Hepatocyte (in vitro differentiated cells): ENCODE results near the gene MYEOV. TPM values are rescaled to one million over a fixed set of nuclear protein-coding genes. Genes with fewer than 3 reads are reported as not detected.

Source experiments
- DNase-seq: peaks from one replicate; pipeline ENCODE4 v3.0.0-alpha.2; 2016; ENCODE audit warnings: low spot score
- H2AFZ ChIP-seq: fragments of 200-600 bp; sonication (generic); 2 replicates; pipeline ENCODE4 v1.6.0; 2016; ENCODE audit warnings: antibody characterized with exemption, mild to moderate bottlenecking
- H3K27ac ChIP-seq: fragments of 200-600 bp; sonication (generic); 2 replicates; pipeline ENCODE4 v1.5.1; 2016; ENCODE audit warnings: mild to moderate bottlenecking
- H3K27me3 ChIP-seq: fragments of 200-600 bp; sonication (generic); 2 replicates; pipeline ENCODE4 v1.6.1; 2016
- H3K36me3 ChIP-seq: fragments of 200-600 bp; sonication (generic); replicated peaks from 2 replicates; pipeline ENCODE4 v1.5.1; 2016; ENCODE audit warnings: low read depth; ENCODE audit not compliant: insufficient read depth
- H3K4me1 ChIP-seq: fragments of 200-600 bp; sonication (generic); 2 replicates; pipeline ENCODE4 v1.5.1; 2016; ENCODE audit warnings: mild to moderate bottlenecking, moderate library complexity; ENCODE audit not compliant: insufficient read depth
- H3K4me2 ChIP-seq: fragments of 200-600 bp; sonication (generic); 2 replicates; pipeline ENCODE4 v1.6.0; 2016
- H3K4me3 ChIP-seq: fragments of 200-600 bp; sonication (generic); 2 replicates; pipeline ENCODE4 v1.5.1; 2016; ENCODE audit warnings: mild to moderate bottlenecking
- H3K79me2 ChIP-seq: fragments of 200-600 bp; sonication (generic); 2 replicates; pipeline ENCODE4 v1.6.0; 2017; ENCODE audit warnings: mild to moderate bottlenecking
- H3K9me2 ChIP-seq: fragments of 200-600 bp; sonication (generic); replicated peaks from 2 replicates; pipeline ENCODE4 v1.6.0; 2017; ENCODE audit warnings: mild to moderate bottlenecking; ENCODE audit not compliant: insufficient read depth
- H3K9me3 ChIP-seq: fragments of 200-600 bp; sonication (generic); 2 replicates; pipeline ENCODE4 v1.5.1; 2016; ENCODE audit warnings: low read depth, mild to moderate bottlenecking
- H4K20me1 ChIP-seq: fragments of 200-600 bp; sonication (generic); 2 replicates; pipeline ENCODE4 v1.6.0; 2016; ENCODE audit warnings: mild to moderate bottlenecking; ENCODE audit not compliant: insufficient read depth, poor library complexity, severe bottlenecking
- EZH2 ChIP-seq: fragments of 200-600 bp; sonication (generic); IDR thresholded peaks from 2 replicates; pipeline ENCODE4 v1.6.1; 2016; ENCODE audit warnings: antibody characterized with exemption, mild to moderate bottlenecking, borderline replicate concordance
- EZH2phosphoT487 ChIP-seq: fragments of 200-600 bp; sonication (generic); IDR thresholded peaks from one replicate; pipeline ENCODE4 v1.6.1; 2018; ENCODE audit warnings: antibody characterized with exemption, mild to moderate bottlenecking, low read depth, moderate library complexity; ENCODE audit not compliant: unreplicated experiment, severe bottlenecking
- WGBS: methylation state at CpG from one replicate; pipeline ENCODE4 v1.1.6; 2016; ENCODE audit warnings: low lambda C conversion rate; ENCODE audit errors: missing lambda C conversion rate; 5-methylcytosine and 5-hydroxymethylcytosine counted together
- polyA plus RNA-seq: library from polyadenylated mRNA; unstranded; fragments of >200 nt; fragmentation: Nextera tagmentation; extraction: Ambion mirVana; gene quantifications from 2 replicates; pipeline ENCODE4 v1.2.1, GENCODE V29; 2016
- total RNA-seq: library from RNA; depleted of rRNA; stranded (reverse); fragments of >200 nt; gene quantifications from 2 replicates; pipeline ENCODE4 v1.2.3, GENCODE V29; 2014
- TF ChIP-seq, protein P1 (sequence below): fragments of 200-600 bp; sonication (generic); IDR thresholded peaks from 2 replicates; pipeline ENCODE4 v1.5.1; 2016; ENCODE audit warnings: antibody characterized with exemption, mild to moderate bottlenecking; ENCODE audit not compliant: poor library complexity

MYEOV gene
- total and polyA plus RNA-seq, 2 experiments from 2014 or later: not detected

DNA sequence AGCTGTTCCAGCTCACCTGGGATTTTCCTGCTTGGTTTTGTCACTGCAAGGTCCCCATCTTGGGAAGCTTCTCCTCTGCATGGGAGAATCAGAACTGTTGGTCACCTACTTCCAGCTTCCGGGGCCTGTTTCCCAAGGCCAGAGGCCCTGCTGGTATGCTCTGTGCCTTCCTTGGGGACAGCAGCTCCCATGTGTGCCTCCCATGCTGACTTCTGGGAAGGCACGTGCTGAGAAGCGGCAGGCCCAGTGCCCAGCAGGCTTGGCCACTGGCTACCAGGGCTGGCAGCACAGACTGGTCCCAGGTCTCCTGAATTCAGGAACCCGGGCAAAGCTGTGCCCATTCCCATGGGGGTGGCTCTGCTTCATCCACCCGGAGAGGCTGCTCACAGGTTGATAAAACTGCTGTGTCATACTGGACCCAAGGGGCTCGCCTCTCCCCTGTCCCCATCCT, 33.8 kb downstream of the MYEOV start:
- H3K79me2 ChIP-seq: no peaks in the 10 kb centered on the region
- H3K4me1 ChIP-seq: no peaks in the 10 kb centered on the region
- WGBS: 90% methylated on average over 6 of the region's 6 CpGs
- TF ChIP-seq EZH2phosphoT487 (no peak), EZH2 (no peak)
- TF ChIP-seq, protein P1, sequence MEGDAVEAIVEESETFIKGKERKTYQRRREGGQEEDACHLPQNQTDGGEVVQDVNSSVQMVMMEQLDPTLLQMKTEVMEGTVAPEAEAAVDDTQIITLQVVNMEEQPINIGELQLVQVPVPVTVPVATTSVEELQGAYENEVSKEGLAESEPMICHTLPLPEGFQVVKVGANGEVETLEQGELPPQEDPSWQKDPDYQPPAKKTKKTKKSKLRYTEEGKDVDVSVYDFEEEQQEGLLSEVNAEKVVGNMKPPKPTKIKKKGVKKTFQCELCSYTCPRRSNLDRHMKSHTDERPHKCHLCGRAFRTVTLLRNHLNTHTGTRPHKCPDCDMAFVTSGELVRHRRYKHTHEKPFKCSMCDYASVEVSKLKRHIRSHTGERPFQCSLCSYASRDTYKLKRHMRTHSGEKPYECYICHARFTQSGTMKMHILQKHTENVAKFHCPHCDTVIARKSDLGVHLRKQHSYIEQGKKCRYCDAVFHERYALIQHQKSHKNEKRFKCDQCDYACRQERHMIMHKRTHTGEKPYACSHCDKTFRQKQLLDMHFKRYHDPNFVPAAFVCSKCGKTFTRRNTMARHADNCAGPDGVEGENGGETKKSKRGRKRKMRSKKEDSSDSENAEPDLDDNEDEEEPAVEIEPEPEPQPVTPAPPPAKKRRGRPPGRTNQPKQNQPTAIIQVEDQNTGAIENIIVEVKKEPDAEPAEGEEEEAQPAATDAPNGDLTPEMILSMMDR: no peak
- no peak overlapping the region for H3K4me2 ChIP-seq
- no peaks in the 10 kb centered on the region for H4K20me1 ChIP-seq
- H3K9me3 ChIP-seq: no peaks in the 10 kb centered on the region
- H3K9me2 ChIP-seq: no peaks in the 10 kb centered on the region
- no peak for DNase-seq
- no peaks in the 10 kb centered on the region for H3K27me3 ChIP-seq
- H3K27ac ChIP-seq: no peak overlapping the region
- no peak overlapping the region for H3K4me3 ChIP-seq
- no peak overlapping the region for H2AFZ ChIP-seq
- H3K36me3 ChIP-seq: no peaks in the 10 kb centered on the region

DNA sequence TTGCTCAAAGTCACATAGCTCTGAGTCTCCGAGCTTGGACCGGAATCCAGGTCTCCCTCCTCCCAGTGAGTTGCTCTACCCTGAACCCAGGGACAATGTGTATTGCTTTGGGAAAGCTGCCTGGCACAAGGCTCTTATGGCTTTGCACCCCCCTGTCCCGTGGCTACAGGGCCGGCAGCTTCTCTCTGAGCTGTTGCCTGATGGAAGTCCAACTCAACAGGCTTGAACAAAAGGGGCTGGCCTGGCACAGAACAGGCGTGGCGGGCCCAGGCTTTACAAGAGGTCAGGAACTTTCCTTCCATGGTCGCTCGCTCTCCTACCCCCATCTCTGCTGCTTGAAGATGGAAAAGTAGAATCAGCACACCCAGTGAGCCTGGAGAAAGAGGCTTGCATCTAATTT, 34.3 kb downstream of the MYEOV start:
- DNase-seq: no peak
- no peak overlapping the region for H3K27ac ChIP-seq
- no peak overlapping the region for H3K4me3 ChIP-seq
- no peak for TF ChIP-seq EZH2
- TF ChIP-seq, protein P1: no peak
- no peak for TF ChIP-seq EZH2phosphoT487
- no peak overlapping the region for H3K4me2 ChIP-seq
- 94% methylated on average over 8 of the region's 8 CpGs for WGBS
- H3K9me3 ChIP-seq: no peaks in the 10 kb centered on the region
- no peaks in the 10 kb centered on the region for H4K20me1 ChIP-seq
- H3K9me2 ChIP-seq: no peaks in the 10 kb centered on the region
- no peaks in the 10 kb centered on the region for H3K36me3 ChIP-seq
- H3K4me1 ChIP-seq: no peaks in the 10 kb centered on the region
- H2AFZ ChIP-seq: no peak overlapping the region
- no peaks in the 10 kb centered on the region for H3K79me2 ChIP-seq
- H3K27me3 ChIP-seq: no peaks in the 10 kb centered on the region

DNA sequence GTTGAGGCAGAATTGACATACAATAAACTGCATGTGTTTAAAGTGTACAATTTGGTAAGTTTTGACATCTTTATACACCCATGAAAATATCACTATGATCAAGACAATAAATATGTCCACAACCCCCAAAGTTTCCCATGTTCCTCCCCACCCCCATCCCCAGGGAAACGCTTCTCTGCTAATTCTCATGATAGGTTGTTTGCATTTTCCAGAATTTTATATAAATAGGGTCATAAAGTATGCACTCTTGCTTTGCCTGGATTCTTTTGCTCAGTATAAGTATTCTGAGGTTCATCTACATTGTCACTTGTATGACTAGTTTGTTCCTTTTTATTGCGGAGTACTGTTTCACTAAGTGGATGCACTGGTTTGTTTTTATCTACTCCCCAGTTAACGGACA, 35.6 kb downstream of the MYEOV start:
- no peak overlapping the region for H3K4me3 ChIP-seq
- H3K4me2 ChIP-seq: no peak overlapping the region
- H3K9me3 ChIP-seq: no peaks in the 10 kb centered on the region
- no peak overlapping the region for H2AFZ ChIP-seq
- DNase-seq: no peak
- 65% methylated on average over 3 of the region's 3 CpGs for WGBS
- H3K79me2 ChIP-seq: no peaks in the 10 kb centered on the region
- H3K27me3 ChIP-seq: no peaks in the 10 kb centered on the region
- H4K20me1 ChIP-seq: no peaks in the 10 kb centered on the region
- no peak overlapping the region for H3K27ac ChIP-seq
- no peaks in the 10 kb centered on the region for H3K9me2 ChIP-seq
- H3K36me3 ChIP-seq: no peaks in the 10 kb centered on the region
- H3K4me1 ChIP-seq: no peaks in the 10 kb centered on the region
- no peak for TF ChIP-seq EZH2
- no peak for TF ChIP-seq EZH2phosphoT487
- TF ChIP-seq, protein P1: no peak

DNA sequence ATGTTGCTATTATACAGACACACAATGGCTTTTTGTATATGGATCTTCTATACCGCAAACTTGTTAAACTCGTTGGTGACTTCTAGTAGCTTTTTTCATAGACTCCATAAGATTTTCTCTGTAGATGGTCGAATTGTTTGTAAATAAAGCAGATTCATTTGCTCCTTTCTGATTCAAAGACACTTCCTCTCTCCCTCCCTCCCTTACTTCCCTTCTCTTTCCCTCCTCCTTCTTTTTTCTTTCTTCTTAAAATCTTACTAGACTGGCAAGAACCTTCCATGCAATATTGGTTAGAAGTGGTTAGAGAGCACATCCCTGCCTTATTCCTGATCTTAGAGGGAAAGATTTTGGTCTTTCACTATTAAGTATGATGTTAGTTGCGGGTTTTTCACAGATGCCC, 36.4 kb downstream of the MYEOV start:
- no peaks in the 10 kb centered on the region for H3K9me2 ChIP-seq
- no peaks in the 10 kb centered on the region for H3K4me1 ChIP-seq
- no peaks in the 10 kb centered on the region for H3K36me3 ChIP-seq
- no peak overlapping the region for H3K27ac ChIP-seq
- DNase-seq: no peak
- no peaks in the 10 kb centered on the region for H3K27me3 ChIP-seq
- no peaks in the 10 kb centered on the region for H4K20me1 ChIP-seq
- 78% methylated on average over 4 of the region's 4 CpGs for WGBS
- H3K4me3 ChIP-seq: no peak overlapping the region
- no peak overlapping the region for H2AFZ ChIP-seq
- no peak overlapping the region for H3K4me2 ChIP-seq
- H3K9me3 ChIP-seq: no peaks in the 10 kb centered on the region
- H3K79me2 ChIP-seq: no peaks in the 10 kb centered on the region
- TF ChIP-seq, protein P1: no peak
- TF ChIP-seq EZH2phosphoT487 (no peak), EZH2 (no peak)
